NK-92 treated with Interleukin-12 subunit alpha and Interleukin-12 subunit beta, amount 100 ng/mL, for 24 hours (cell line): ENCODE results near the gene SMYD2.
"Not testable (repeated sequence)": the region's sequence is repeated elsewhere in the genome, so short reads cannot be mapped to it uniquely, and the experiment has no call there.

Source experiments
- DNase-seq: peaks from one replicate; lab custom pipeline; 2025; lab: John Stamatoyannopoulos, UW

SMYD2 gene

GRCh38 chr1:214271995-214272731, 8.8 kb upstream of the SMYD2 start:
- no peak for DNase-seq

GRCh38 chr1:214272964-214273533, 7.9 kb upstream of the SMYD2 start:
- DNase-seq = no peak

GRCh38 chr1:214275700-214276099, 5.3 kb upstream of the SMYD2 start:
- DNase-seq = not testable (repeated sequence)

- no peak for DNase-seq
Observed at GRCh38 chr1:214276786-214277185, 4.2 kb upstream of the SMYD2 start.

DNA sequence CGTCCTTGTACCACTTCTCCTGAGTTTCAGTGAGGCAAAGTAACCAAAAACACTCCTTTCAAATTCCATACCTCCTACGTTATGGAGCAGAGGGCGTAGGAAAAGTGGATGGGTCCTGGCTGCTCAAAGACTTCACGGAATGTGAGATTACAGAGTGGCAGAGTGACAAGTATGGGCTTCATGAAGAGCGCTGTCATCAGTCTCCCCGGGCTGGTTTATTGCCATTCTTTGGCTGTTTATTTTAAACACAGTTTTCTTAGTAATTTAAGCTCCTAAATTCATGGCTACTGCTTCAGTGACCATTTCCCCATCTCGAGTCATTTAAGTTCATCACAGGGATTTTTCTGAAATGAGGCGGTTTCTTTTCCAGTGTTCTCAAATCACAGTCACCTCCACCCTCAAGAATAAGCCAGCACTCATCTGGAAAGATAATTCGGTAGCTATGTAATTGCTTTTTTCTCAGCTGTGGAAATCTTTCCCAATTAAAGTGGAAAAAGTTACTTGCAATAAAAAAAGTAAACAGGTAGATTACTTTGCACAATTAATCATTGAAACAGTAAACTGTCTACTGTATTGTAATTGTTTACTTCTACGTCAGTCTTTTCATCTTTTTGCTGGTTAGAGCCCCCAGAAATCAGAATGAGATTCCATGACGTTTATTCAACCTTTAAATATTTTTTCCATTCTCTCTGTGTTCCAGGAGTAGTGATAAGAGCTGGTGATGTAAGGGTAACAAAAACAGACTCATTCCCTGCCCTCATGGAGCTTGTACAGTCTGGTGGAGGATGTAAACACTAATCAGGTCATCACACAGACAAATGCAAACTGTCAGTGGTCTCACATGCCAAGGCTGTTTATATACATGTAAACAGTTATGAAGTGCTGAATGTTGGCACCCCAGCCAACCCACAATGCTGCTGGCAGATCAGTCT, 3.0 kb upstream of the SMYD2 start:
- DNase-seq = no peak

DNA sequence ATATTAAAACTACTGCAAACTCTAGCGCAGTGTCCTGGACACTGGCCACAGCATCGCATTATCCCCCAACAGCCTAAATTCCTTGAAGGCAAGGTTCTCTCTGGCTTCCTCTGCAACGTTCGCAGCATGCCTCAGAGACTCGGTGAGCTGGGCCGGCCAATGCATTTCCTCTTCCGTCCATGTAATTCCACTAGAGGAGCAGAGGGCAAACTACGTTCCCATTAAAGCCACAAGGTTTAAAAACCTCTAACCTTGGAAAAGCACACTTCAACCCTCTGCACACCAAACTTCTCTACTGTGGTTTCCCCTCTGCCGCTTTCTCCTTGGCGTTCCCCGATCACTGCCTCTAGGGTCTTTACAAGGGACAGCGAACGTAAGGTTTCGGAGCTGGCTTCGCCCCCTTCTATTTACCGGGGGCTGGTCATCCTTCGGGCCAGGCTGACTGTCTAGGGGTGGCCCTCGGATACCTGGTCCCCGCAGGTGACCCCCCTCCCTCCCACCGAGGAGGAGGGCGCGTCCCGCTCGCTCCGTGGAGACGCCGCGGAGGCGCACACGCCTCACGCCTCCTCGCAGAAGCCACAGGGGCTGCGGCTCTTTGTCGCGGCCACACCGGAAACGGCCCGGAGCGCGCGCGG, 456 bp upstream of the SMYD2 start:
- DNase-seq = no peak

DNA sequence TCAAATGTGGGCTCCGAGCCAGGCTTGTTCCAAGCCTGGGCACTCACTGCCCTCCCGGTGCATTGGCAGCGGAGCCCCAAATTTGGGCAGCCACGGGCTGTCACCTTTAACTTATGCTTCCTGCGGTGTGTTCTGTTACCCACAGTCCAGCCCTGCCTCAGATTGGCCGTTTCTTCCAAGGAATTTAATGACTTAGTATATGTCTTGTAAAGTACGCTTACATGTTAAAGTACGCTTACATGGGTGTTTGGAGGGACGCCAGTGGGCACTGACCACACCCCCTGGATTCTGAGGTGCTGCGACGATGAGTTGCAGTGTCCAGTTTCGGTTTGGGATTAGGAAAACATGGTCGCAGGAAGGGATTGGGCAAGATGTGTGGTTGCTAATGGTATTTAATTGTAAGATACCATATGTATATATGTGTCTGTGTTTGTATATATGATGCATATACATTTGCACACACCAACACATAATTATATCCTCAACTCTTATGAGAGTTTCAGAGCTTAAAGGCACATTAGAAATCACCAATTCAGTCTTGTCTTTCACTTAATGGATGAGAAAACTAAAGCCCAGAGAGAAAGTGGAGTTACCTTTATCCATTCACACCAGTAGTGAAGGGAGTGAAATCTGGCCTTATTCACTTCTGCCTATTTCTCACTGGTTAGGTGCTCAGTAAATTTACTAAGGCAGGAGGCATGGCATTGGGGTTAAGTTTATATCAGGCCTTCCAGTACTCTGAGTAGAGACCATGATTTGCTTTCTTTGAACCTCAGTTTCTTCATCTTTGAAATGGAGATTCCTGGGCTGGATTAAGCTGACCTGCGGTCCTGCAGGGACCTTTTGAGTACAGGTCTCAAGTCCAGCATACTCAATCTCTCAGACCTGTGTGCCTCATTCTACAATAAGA, 1.0 kb downstream of the SMYD2 start:
- DNase-seq = no peak

DNA sequence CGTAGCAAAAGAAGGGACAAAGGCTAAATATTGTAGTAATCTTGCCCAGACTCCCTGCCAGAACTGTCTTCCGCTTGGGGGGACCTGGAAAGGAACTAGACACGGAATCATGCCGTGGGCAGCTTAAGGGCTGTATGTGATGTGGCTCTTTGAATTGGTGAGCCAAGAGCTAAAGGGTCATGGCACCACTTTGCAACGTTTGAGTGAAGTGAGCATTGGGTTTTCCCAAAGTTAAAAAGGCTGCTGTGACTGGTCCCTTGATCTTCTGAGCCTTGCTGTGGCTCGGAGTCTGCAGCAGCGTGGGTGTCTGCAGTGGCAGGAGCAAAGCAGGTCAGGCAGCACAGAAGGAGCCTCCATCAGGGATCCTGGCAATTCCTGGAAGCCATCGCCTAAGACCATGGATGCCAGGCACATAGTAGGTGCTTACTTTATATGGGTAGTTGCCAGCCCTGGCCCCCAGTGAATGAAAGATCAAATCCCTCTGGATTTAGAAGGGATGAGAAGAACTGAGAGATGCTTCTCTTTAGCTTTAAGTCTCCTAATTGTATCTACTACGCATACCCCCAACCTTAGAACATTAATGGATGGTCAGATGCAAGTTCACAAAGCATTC, 1.8 kb downstream of the SMYD2 start:
- DNase-seq = no peak

DNA sequence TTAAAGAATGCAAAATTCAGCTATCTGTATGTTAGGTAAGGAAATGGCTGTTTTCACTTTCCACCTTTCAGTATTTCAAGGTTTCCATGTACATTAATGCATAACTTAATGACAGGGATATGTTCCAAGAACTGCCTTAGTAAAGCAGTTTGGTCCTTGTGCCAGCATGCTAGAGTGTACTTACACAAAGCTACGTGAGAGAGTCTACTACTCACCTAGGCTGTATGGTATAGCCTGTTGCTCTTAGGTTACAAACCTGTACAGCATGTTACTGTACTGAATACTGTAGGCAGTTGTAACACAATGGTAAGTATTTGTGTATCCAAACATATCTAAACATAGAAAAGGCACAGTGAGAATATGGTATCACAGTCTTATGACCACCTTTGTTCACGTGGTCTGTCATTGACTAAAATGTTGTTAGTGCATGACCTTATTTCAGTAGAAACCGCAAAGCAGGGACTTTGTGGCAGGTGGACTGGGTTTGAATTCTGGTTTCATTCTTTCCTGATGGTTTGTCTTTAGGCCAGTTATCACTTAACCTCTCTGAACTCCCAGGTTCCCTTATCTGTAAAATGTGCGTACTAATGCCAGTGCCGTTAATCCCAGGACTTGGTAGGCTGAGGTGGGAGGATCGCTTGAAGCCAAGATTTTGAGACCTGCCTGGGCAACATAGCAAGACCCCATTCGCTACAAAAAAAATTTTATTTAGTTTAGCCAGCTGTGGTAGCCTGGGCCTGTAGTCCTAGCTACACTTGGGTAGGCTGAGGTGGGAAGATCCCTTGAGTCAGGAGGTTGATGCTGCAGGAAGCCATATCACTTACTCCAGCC, 4.9 kb downstream of the SMYD2 start:
- no peak for DNase-seq

DNA sequence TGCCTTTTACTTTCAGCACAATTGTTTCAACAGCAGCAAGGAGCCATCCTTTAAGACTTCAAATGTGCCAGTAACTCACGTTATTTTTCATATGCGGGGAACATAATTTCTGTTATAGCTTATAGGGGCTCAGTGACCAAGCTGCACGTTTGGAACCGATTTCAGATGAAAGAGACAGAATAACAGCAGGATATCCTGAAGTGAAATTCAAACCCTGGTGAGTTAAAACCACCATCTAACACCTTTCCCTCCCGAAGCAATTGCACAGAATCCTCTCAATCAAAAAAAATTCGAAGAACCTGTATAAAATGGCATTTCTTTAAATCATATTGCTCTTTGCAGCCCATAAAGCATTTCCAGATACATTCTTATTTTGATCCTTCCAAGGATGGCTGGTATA, 6.9 kb downstream of the SMYD2 start:
- no peak for DNase-seq

DNA sequence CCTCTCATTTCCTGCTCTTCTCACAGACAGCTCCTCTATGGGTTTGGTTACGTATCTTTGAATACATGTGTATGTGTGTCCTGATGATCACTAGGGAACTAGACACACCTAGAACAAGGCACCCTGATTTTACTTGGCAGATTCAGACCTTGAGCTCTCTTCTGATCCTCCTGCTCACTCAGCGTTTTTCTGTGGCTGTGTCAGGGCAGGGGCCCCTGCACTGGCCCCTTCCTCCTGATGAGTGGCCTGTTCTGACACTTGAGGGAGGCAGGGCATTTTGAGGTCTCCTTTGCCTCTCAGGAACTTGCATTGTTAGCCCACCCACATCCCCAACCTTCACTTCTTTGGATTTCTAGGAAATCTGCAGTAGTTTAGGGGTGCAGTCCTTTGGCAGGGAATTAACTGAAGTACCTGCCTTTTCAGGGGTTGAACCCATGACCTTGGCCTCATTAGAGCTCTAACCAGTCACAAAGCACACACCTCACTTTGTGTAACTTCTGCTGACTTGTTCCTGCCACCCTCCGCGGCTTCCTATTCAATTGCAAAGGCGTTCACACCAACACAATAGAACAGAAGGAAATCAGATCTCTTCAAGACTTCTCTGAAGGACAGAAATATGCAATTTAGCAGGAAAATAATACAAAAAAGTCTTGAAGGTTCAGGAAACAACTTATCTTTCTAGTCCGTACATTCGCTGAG, 8.8 kb downstream of the SMYD2 start:
- no peak for DNase-seq

- no peak for DNase-seq
Observed at GRCh38 chr1:214290424-214291037, 9.6 kb downstream of the SMYD2 start.

- no peak for DNase-seq
Observed at GRCh38 chr1:214292322-214292721, 11.4 kb downstream of the SMYD2 start.

GRCh38 chr1:214295934-214296333, 15.0 kb downstream of the SMYD2 start:
- DNase-seq = no peak

GRCh38 chr1:214296860-214297745, 16.1 kb downstream of the SMYD2 start:
- no peak for DNase-seq

- DNase-seq = no peak
Observed at GRCh38 chr1:214300149-214300780, 19.3 kb downstream of the SMYD2 start.

DNA sequence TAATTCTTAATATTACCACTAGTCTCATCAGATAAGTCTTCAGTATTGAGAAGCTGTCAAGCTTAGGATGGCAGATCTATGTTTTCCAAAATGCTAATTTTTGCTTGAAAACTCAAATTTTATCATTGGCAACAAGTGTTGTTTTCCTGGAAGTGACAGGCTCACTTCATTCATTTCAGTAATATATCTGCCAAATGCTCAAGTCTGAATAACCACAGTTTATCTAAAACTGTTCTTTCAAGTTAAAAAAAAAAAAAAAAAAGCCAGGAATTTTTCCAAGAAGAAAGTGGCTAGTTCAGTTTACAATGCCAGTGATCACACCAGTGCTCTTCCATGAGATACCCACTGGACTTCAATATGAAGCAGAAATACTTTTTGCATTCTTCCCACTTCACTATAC, 20.6 kb downstream of the SMYD2 start:
- DNase-seq = no peak
